ENCODE results near the gene SRRM3. TPM values are rescaled to one million over a fixed set of nuclear protein-coding genes. Genes with fewer than 3 reads are reported as not detected.

SRRM3 gene, protein sequence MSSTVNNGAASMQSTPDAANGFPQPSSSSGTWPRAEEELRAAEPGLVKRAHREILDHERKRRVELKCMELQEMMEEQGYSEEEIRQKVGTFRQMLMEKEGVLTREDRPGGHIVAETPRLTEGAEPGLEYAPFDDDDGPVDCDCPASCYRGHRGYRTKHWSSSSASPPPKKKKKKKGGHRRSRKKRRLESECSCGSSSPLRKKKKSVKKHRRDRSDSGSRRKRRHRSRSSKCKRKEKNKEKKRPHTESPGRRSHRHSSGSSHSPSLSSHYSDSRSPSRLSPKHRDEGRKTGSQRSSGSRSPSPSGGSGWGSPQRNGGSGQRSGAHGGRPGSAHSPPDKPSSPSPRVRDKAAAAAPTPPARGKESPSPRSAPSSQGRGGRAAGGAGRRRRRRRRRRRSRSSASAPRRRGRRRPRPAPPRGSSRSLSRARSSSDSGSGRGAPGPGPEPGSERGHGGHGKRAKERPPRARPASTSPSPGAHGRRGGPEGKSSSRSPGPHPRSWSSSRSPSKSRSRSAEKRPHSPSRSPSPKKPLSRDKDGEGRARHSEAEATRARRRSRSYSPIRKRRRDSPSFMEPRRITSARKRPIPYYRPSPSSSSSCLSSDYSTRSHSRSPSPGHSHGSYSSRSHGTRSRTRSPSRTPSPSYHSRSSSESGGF
- 1.5 TPM for total RNA-seq

DNA sequence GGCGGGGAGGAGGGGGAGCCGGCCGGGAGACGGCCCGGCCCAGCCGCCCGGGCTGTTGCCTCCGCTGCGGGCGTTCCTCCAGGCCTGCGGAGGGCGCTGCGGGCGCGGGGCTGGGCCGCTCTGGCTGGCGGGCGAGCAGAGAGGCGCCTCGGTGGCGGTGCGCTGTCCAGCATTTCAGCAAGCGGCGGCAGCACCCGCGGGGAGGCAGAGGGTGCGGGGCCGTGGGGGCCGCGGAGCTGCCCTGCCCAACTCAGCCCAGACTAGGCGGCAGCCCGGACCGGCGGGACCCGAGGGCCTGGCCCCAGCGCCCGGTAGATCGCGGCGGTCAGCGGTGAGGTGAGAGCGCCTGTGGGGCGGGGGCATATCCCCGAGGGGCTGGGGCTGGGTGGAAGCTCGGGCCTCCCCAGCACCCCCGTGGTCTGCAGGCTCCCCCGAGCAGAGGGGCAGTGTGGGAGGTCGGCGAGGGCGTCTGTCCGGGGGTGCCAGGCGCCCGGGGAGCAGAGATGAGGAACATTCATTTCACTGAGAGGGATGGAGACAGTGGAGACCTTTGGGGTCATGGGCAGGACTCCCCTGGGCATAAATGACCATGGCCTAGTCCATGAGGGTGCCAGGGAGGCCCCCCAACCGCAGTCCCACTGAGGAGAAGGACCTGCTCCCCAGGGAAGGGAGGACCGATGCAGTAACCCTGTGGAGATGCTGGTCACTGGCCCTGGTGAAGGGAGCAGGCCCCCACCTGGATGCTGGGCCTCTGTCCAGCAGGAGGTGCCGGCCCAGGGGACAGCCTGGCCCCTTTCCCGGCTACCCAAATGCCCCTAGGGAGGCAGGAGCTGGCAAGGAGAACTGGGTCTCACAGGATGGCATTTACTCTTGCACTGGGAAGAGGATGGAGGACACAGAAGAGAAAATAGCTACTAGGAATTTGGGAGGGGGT is at the start of gene SRRM3:
TSS of gene SRRM3 (plus strand) at position 165 of the 934 bp plus-strand sequence. CDS start 33,171 bp downstream, outside the sequence.

DNA sequence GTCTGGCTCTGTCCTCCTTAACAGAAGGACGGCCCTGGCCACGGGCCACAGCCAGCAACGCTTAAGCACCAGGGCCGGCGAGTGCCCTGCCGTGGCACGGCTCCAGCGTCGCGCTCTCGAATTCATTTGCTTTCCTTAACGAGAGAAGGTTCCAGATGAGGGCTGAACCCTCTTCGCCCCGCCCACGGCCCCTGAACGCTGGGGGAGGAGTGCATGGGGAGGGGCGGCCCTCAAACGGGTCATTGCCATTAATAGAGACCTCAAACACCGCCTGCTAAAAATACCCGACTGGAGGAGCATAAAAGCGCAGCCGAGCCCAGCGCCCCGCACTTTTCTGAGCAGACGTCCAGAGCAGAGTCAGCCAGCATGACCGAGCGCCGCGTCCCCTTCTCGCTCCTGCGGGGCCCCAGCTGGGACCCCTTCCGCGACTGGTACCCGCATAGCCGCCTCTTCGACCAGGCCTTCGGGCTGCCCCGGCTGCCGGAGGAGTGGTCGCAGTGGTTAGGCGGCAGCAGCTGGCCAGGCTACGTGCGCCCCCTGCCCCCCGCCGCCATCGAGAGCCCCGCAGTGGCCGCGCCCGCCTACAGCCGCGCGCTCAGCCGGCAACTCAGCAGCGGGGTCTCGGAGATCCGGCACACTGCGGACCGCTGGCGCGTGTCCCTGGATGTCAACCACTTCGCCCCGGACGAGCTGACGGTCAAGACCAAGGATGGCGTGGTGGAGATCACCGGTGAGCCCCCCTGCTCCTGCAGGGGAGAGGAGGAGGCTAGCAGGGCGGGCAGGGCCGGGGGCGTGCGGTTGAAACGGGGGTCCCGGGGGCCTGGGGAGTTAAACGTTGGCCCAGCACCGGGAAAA is 100.9 kb downstream of the SRRM3 start, which contains the start of gene HSPB1:
TSS of gene HSPB1 (plus strand) at position 327 of the 855 bp plus-strand sequence. CDS start at position 367, 40 bp downstream.

Other genes starting within 250 kb of the SRRM3 start
- 20.8 TPM for gene TMEM120A, start 207.3 kb upstream of the SRRM3 start, total RNA-seq
- gene STYXL1, start 153.9 kb upstream of the SRRM3 start, total RNA-seq: 24.9 TPM
- gene MDH2, start 153.8 kb upstream of the SRRM3 start, total RNA-seq: 90.4 TPM
- 272 TPM for gene HSPB1, start 100.8 kb downstream of the SRRM3 start, total RNA-seq
- gene YWHAG, start 157.1 kb downstream of the SRRM3 start, total RNA-seq: 87.1 TPM
- gene SSC4D, start 207.8 kb downstream of the SRRM3 start, total RNA-seq: 3.7 TPM
- gene ZP3, start 223.1 kb downstream of the SRRM3 start, total RNA-seq: 1.5 TPM